GM12891 (cell line): ENCODE measurements around the gene ZNF518A.
A peak's percentile ranks its signal among the peaks of the same experiment; 100 is the strongest.

Experiments
- DNase-seq: peaks from one replicate; pipeline ENCODE4 v3.0.0; 2011; ENCODE audit warnings: low spot score; ENCODE audit not compliant: insufficient read length
- FAIRE-seq: peaks from 2 replicates; lab custom pipeline; 2011; peaks lifted over from hg19 to GRCh38; lab: Jason Lieb, UNC
- PAX5 ChIP-seq: IDR thresholded peaks from 2 replicates; pipeline ENCODE4 v1.6.1; 2011; ENCODE audit warnings: low read length, moderate library complexity, mild to moderate bottlenecking; ENCODE audit not compliant: insufficient read depth, severe bottlenecking
- POLR2A ChIP-seq: IDR thresholded peaks from 2 replicates; pipeline ENCODE4 v1.6.1; 2011; ENCODE audit warnings: low read depth, low read length, control low read depth
- POLR2AphosphoS5 ChIP-seq: IDR thresholded peaks from 2 replicates; pipeline ENCODE4 v1.6.1; 2011; ENCODE audit warnings: low read depth, low read length, control low read depth
- POU2F2 ChIP-seq: IDR thresholded peaks from 2 replicates; pipeline ENCODE4 v1.6.1; 2011; ENCODE audit warnings: low read depth, mild to moderate bottlenecking, control low read depth, low read length, moderate library complexity
- SPI1 ChIP-seq: IDR thresholded peaks from 2 replicates; pipeline ENCODE4 v1.6.1; 2011; ENCODE audit warnings: low read depth, low read length, control low read depth
- TAF1 ChIP-seq: IDR thresholded peaks from 2 replicates; pipeline ENCODE4 v1.6.1; 2011; ENCODE audit warnings: low read depth, low read length, control low read depth

ZNF518A gene

DNA sequence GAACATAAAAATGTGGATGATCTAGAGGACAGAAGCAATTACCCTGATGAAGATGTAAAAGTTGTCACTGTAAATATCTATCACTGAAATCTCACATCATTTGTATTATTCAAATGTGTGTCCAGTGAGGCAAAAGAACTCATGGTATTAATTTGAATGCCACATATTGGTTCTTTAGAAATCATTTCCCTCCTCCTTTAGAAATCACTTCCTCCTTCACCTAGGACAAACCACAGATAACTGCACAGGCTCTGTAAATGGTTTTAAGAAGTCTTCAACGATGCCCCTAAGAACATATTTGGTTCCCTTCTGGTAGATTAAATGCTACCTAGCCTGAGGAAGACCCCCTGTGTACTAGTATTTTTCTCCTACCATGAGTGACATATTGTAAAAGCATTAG lies 33.1 kb upstream of the ZNF518A start:
- TF ChIP-seq PAX5 = no peak
- TF ChIP-seq POLR2A = no peak
- no peak for TF ChIP-seq TAF1
- TF ChIP-seq POU2F2 = no peak
- TF ChIP-seq SPI1 = no peak
- no peak for TF ChIP-seq POLR2AphosphoS5
- no peak for FAIRE-seq
- no peak for DNase-seq

DNA sequence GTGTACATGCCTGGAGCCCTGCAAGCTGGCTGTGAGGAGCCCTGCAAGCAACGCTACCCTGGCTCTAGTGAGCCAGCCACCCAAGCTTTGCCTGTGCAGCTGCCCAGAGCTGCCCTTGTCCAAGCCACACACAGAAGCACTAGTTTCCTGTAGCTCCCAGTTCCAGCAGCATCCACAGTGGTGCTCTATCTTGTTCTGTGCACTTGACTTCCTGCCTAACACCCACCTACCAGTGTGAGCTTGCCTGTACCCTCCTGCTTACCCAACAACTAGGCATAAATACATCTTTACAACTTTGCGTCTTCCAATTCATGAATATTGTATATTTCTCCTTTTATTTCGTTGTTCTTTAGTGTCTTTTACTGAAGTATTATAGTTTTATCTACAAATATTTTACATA lies 32.2 kb upstream of the ZNF518A start:
- no peak for TF ChIP-seq SPI1
- no peak for TF ChIP-seq POU2F2
- TF ChIP-seq POLR2AphosphoS5 = no peak
- no peak for TF ChIP-seq TAF1
- TF ChIP-seq POLR2A = no peak
- no peak for TF ChIP-seq PAX5
- no peak for DNase-seq
- FAIRE-seq = peak; percentile 9

DNA sequence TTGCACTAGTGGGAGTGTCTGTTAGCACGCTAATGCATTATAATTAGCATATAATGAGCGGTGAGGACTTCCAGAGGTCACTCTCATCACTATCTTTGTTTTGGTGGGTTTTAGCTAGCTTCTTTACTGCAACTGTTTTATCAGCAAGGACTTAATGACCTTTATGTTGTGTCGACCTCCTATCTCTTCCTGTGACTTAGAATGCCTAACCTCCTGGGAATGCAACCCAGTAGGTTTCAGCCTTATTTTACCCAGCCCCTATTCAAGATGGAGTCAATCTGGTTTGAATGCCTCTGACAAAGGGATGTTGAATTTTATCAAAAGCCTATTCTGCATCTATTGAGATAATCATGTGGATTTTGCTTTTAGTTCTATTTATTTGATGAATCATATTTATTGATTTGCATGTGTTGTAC lies 22.5 kb upstream of the ZNF518A start:
- TF ChIP-seq POLR2AphosphoS5 = no peak
- TF ChIP-seq SPI1 = no peak
- no peak for TF ChIP-seq POU2F2
- no peak for TF ChIP-seq PAX5
- TF ChIP-seq TAF1 = no peak
- no peak for TF ChIP-seq POLR2A
- DNase-seq (no peak), FAIRE-seq (no peak)

DNA sequence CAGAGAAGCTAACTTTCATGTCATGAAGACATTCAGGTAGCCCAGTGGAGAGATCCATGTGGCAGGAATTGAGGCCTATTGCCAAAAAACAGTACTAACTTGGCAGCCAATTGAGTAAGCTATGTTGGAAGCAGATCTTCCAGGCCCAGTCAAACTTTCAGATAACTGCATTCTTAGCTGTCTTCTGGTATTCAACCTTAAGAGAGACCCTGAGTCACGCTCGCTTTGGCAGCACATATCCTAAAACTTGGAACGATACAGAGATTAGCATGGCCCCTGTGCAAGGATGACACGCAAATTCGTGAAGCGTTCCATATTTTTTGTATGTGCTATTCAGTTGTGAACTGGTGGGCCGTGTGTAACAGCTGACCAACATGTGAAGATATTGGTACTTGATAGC lies 17.6 kb upstream of the ZNF518A start:
- TF ChIP-seq POU2F2 (no peak), TAF1 (no peak), POLR2A (no peak)
- DNase-seq (no peak), FAIRE-seq (no peak)

DNA sequence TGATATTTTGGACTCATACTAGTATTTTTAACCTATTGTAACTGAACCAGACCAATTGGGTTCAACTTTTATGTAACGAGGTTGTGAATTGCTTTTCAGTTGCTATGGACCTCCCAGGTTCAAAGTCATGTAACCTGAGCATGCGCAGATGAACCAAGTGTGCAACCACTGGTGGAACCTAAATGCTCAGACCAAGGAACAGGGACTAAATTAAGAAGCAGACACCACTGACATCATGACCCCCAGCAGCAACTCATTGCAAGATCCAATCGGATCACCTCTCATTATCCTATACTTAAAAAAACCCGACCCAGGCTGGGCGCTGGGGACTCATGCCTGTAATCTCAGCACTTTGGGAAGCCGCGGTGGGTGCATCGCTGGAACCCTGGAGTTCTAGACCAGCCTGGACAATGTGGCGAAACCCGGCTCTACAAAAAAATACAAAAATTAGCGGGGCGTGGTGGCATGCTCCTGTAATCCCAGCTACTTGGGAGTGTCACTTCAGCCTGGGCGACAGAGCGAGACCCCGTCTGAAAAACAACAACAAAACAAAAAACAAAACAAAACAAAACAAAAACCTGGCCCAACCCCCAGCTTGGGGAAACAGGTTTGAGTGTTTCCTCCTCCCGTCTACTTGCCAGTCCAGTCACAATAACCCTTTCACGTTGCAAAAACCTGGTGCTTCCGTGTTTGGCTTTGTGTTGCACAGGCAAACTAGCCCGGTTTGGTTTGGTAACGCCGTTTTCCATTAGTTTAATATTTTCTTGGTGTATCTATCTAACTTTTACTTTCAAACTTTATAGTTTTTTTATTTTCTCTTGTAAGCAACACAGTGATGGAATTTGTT lies 11.3 kb upstream of the ZNF518A start:
- TF ChIP-seq POLR2A (no peak), PAX5 (no peak), POLR2AphosphoS5 (no peak), TAF1 (no peak), SPI1 (no peak)
- FAIRE-seq (no peak), DNase-seq (no peak)

DNA sequence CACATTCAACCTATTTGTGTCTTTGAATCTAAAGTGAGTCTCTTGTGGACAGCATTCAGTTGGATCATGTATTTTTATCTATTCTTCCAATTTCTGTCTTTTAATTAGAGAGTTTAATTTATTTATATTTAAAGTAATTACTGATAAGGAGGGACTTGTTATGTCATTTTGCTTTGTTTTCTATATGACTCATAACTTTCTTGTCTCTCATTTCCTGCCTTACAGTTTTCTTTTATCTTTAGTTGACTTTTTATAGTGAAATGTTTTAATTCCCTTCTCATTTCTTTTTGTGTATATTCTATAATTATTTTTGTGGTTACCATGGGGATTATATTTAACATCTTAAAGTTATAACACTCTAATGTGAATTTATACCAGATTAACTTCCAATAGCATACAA lies 7.3 kb upstream of the ZNF518A start:
- FAIRE-seq (no peak), DNase-seq (no peak)
- TF ChIP-seq POU2F2 (no peak), PAX5 (no peak), TAF1 (no peak), POLR2AphosphoS5 (no peak), SPI1 (no peak), POLR2A (no peak)

DNA sequence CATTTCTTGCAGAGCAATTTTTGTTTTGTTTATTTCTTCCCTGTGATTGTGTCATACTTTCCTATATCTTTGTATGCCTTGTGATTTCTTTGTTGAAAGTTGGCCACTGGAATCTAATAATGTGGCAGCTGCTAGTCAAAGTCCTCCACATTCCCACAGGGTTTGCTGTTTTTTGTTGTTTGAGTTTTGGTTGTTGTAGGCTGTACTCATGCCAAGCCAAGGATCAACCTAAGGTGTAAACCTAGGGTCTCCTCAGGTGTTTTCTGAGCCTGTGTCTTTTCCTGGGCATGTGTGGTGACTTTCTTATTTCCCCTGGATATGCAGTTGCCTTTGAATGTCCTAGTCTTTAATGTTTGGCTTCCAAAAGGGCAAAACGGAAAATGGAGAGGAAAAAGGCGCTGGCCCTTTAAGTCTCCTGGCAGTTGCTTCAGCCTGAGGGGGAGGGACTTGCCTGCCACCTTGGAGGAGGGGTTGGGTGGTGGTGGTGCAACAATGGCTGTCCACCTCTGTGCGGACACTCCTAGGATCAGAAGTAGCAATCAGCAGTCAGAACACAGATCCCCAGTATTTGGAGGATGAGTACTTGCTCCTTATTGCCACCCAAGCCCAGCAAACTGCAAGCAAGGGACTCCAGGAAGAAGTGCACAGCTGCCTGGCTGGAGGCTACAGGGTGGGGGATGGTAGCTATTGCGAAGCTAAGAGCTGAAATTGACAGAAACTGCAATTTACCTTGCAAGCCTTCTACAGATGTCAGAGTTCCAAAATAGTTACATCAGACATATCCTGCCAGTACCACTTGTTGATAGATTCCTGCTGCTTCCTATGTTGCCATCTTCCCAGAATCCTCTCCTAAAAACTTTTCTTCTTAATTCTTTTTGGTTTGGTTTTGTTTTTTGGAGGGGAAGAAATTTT lies 5.6 kb upstream of the ZNF518A start:
- TF ChIP-seq POLR2AphosphoS5 (no peak), TAF1 (no peak), POLR2A (no peak), SPI1 (no peak), PAX5 (no peak), POU2F2 (no peak)
- peak; percentile 91 for FAIRE-seq
- no peak for DNase-seq

DNA sequence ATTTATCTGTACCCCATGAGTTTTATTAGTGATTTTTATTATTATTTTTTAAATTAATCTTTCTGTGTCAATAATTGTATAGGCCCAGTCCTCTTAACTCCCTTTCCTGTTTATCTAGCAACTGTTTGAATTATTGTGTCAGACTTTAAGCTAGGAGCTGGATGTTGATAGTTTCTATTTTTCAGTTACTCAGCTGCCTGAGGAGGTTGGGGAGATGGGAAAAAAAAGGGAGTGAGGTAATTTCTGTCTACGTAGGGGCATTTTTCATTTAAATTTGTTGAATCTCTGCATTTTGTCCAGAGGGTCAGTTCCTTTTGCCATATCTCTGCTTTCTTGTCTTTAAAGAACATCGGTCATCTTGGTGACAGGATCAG lies 5.0 kb upstream of the ZNF518A start:
- DNase-seq = no peak
- TF ChIP-seq POU2F2 (no peak), TAF1 (no peak), SPI1 (no peak), PAX5 (no peak), POLR2AphosphoS5 (no peak), POLR2A (no peak)
- FAIRE-seq = no peak

DNA sequence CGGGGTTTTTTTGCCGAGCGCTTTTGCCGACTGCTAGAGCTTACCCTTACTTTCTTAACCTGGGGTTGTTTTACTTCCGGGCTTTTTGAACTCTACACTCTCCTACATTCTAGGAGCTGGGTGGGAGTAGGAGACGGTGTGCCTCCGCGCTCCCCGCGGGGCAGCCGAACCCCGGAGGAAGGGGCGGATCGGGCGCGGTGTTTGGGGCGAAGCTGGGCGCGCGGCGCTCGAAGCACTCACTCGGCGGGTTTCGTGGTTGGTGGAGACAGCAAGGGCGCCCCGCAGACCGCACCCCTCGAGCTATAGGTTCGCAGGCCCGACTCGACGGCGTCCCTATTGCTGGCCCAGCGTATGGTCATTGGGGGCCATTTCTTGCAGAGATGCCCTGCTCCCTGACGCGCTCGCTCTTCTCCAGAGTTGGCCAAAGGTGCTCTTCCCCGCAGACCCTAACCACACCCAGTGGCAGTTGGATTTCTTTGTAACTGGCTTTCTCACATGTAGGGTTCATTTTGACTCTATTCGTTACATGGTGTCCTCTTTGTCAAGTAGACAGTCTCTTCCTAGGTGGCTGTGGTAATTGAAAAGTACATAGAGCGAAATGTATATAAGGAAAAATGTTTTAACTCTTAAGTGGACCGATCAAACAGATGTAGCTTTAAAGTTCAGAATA lies 364 bp downstream of the ZNF518A start:
- peak; percentile 29; the same call in 1 of the 2 replicates for TF ChIP-seq POU2F2
- peak; percentile 73 for TF ChIP-seq TAF1
- peak; percentile 75 for TF ChIP-seq POLR2A
- 0 out of 2 replicates have a peak, but pooled peaks have one; percentile 22 for TF ChIP-seq POLR2AphosphoS5
- TF ChIP-seq PAX5 = no peak
- no peak for TF ChIP-seq SPI1
- peak; percentile 61 for DNase-seq
- no peak for FAIRE-seq
